ENCODE data around the gene RAB3GAP2. TPM values are rescaled to one million over a fixed set of nuclear protein-coding genes. Genes with fewer than 3 reads are reported as not detected.

The RAB3GAP2 gene
- total and polyA plus RNA-seq, 10 of the 15 experiments (the other 5 are each of a cell fraction or from before 2014, with no cell fraction given): 11.9 to 51.1 (median 24.4) TPM

- no peak overlapping the region for H3K4me3 ChIP-seq
- no peak overlapping the region for H3K4me2 ChIP-seq (ENCODE audit: control insufficient read depth, insufficient read depth)
- H4K20me1 ChIP-seq (ENCODE audit: control insufficient read depth, insufficient read depth): no peaks in the 10 kb centered on the region
- ChIA-PET RAD21 (ENCODE audit: unreplicated experiment) (no interaction called here), SMC1A (ENCODE audit: uncharacterized antibody, unreplicated experiment) (interaction anchor here (0.6 kb wide), 1 partner anchor 10 kb away, joined by 3 read pairs; no protein-coding TSS in a partner anchor), POLR2A (no interaction called here), CTCF (no interaction called here)
- no peak overlapping the region for H2AFZ ChIP-seq (ENCODE audit: control insufficient read depth, low read depth, low read length)
- H3K27me3 ChIP-seq (replicated peaks in 1 of 2; ENCODE audit: control insufficient read depth in 2 of 2, insufficient read depth in 2 of 2, low read length in 1 of 2): no peaks in the 10 kb centered on the region
- ATAC-seq (no peak), DNase-seq (ENCODE audit: low read depth, low spot score) (no peak), FAIRE-seq (no peak)
- H3K36me3 ChIP-seq (ENCODE audit: control insufficient read depth in 2 of 2, insufficient read depth in 2 of 2, low read length in 1 of 2): peaks cover 1 to 7% of the 10 kb centered on the region in 2 experiments; a peak in 2 of 4 replicates
- H3K9me3 ChIP-seq (replicated peaks; ENCODE audit: control insufficient read depth, insufficient read depth, low read length): peaks cover 2% of the 10 kb centered on the region; the same call in 1 of the 3 replicates
- in situ Hi-C loops (cut with MboI) (no loop called here), intact Hi-C loops (cut with micrococcal nuclease; ENCODE audit: unreplicated experiment) (no loop called here)
- H3K4me1 ChIP-seq (ENCODE audit: control insufficient read depth, insufficient read depth, low read length): no peaks in the 10 kb centered on the region
- no peaks in the 10 kb centered on the region for H3K79me2 ChIP-seq (ENCODE audit: control insufficient read depth, insufficient read depth, low read length)
- TF ChIP-seq CBX3 (IDR thresholded peaks at IDR 0.05; ENCODE audit: borderline replicate concordance, low read depth) (no peak), SRF (IDR thresholded peaks at IDR 0.05; ENCODE audit: low read depth in 2 of 2, low read length in 2 of 2) (no peak), RAD51 (IDR thresholded peaks at IDR 0.05) (no peak), LARP7 (IDR thresholded peaks at IDR 0.05) (no peak), TCF7 (IDR thresholded peaks at IDR 0.05; ENCODE audit: borderline replicate concordance) (no peak), SUZ12 (IDR thresholded peaks at IDR 0.05; ENCODE audit: unreplicated experiment) (no peak), MLLT1 (IDR thresholded peaks at IDR 0.05) (no peak), POU2F2 (IDR thresholded peaks at IDR 0.05; ENCODE audit: borderline replicate concordance, low read depth, low read length) (no peak)
- no TSS peak for BruUV-seq (replicated peaks)
- no peak overlapping the region for H3K27ac ChIP-seq (ENCODE audit: control insufficient read depth, insufficient read depth)
- H3K9ac ChIP-seq (ENCODE audit: control insufficient read depth, insufficient read depth, low read length): no peak overlapping the region
Observed at GRCh38 chr1:220129479-220130210, 142.6 kb downstream of the RAB3GAP2 start.
